ENCODE results near the gene MGAT4B. TPM values are rescaled to one million over a fixed set of nuclear protein-coding genes. Genes with fewer than 3 reads are reported as not detected.

Gene MGAT4B
- total RNA-seq, 2 experiments from 2014 or later: 57.7 to 59.9 TPM

DNA sequence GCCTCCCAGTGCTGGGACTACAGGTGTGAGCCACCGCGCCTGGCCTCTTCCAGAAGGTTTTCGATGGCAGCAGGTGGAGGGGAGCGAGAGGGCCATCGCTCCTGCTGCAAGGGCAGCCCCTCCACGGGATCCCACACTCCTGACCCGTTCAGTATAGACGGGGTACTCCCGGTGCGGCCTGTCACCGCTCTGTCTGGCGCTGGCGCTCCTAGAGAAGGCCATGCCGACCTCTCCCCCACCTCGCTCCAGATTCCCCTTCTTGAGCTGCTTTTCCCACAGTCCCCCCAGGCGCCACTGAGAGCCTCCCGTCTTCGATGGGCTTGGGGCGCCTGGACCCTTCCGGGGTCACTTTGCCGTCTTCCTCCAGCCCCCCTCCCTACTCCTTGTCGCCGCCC is 9.7 kb upstream of the MGAT4B start:
- Mint-ChIP-seq H3K4me1 (ENCODE audit: low read depth) (peaks cover 25% of the 10 kb centered on the region), H3K4me3 (no peak overlapping the region), H3K27me3 (ENCODE audit: low read depth) (peaks cover 4% of the 10 kb centered on the region), H3K27ac (no peak overlapping the region), H3K36me3 (ENCODE audit: low read depth) (peaks cover 5% of the 10 kb centered on the region), H3K9me3 (no peaks in the 10 kb centered on the region)
- intact Hi-C loops (cut with micrococcal nuclease): no loop called here
- no peak for DNase-seq
- CTCF ChIA-PET: interaction anchor here (1.2 to 1.6 kb wide), 2 partner anchors 15 to 40 kb away, joined by 3 to 6 read pairs; no protein-coding TSS in a partner anchor

DNA sequence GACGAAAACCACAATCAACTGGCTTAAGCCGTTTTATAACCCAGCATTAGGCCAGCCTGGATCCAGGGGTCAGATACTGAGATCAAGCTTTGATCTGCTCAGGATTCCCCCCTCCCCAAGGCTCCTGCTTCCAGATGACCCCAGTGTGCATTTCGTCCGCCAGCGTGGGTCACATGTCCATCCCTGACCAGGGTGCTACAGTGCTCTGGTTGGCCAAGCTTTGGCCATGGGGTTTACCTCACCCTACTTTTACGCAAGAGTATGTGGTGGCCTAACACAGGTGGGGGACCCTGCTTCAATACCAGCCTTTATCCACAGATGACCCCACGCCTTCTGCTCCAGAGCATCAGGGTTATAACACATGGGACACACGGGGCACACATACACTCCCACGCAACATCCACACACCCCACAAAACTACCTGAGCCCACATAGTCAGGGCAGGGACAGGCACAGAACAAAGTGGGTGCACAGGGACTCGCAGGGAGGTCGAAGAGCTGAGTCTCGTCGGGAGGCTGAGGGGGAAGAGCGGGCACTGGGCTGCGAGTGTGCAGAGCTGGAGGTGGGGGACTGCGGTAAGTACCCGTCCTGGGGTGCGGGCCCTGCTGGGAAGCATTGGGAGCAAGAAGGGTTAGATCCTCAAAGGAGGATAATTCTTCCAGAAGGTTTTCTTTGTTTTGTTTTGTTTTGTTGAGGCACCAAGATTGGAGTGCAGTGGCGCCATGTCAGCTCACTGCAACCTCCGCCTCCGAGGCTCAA is 9.0 kb upstream of the MGAT4B start:
- Mint-ChIP-seq H3K9me3 (no peaks in the 10 kb centered on the region), H3K4me1 (ENCODE audit: low read depth) (peaks cover 25% of the 10 kb centered on the region), H3K27me3 (ENCODE audit: low read depth) (peaks cover 4% of the 10 kb centered on the region), H3K4me3 (no peak overlapping the region), H3K27ac (no peak overlapping the region), H3K36me3 (ENCODE audit: low read depth) (peaks cover 5% of the 10 kb centered on the region)
- no peak for DNase-seq
- intact Hi-C loops (cut with micrococcal nuclease): no loop called here
- CTCF ChIA-PET: interaction anchor here (1.2 kb wide), 1 partner anchor 41 kb away, joined by 3 read pairs; no protein-coding TSS in a partner anchor

DNA sequence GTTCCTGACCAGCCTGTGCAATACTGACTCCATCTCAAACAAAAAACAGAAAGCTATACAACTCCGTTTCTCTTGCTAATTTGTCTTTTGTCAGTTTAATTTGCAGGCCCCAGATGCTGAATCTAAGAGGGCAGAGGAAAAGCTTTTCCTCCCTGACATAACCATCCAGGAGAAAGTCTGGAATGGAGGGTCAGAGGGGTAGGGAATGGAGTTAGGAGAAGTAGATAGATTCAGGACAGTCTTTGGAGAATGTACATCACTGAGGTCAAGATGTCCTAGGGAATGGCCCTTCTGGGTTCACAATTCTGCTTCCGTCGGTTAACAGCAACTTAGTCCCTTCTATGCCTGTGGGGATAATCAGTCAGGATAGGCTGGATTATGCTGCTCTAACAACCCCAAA is 7.4 kb upstream of the MGAT4B start:
- Mint-ChIP-seq H3K27me3 (ENCODE audit: low read depth) (peaks cover 4% of the 10 kb centered on the region), H3K36me3 (ENCODE audit: low read depth) (peaks cover 5% of the 10 kb centered on the region), H3K4me3 (no peak overlapping the region), H3K4me1 (ENCODE audit: low read depth) (peaks cover 13% of the 10 kb centered on the region), H3K27ac (no peak overlapping the region), H3K9me3 (no peaks in the 10 kb centered on the region)
- DNase-seq: no peak
- intact Hi-C loops (cut with micrococcal nuclease): no loop called here
- CTCF ChIA-PET: no interaction called here

DNA sequence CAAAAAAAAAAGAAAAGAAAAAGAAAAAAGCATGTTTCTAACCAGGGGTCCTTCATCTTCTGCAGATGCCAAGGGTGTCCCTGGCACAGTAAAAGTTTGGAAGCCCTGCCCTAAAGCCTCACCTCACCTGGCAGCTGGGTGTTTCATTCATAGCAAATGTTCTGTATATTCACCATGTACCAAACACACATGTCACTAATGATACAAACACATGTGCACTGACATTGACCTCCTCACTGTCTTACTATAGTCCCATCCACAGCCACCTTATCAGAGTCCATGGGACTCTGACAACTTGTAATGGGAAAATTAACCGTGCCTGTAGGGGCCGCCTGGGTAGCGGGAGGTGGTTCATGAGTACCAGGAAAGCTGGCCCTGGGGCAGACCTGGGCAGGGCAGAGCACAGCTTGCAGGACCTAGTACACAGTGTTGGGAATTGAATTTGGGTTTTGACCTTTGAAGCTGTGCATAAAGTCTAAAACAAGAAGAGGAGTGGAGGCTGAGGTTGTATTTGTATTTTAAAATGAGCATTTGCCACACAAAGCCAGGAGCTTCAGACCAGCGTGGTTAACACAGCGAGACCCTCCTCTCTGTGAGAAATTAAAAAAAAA is 6.4 kb upstream of the MGAT4B start:
- Mint-ChIP-seq H3K36me3 (ENCODE audit: low read depth) (peaks cover 5% of the 10 kb centered on the region), H3K4me3 (no peak overlapping the region), H3K9me3 (no peaks in the 10 kb centered on the region), H3K4me1 (ENCODE audit: low read depth) (peaks cover 8% of the 10 kb centered on the region), H3K27me3 (ENCODE audit: low read depth) (peaks cover 2% of the 10 kb centered on the region), H3K27ac (no peak overlapping the region)
- CTCF ChIA-PET: no interaction called here
- no peak for DNase-seq
- intact Hi-C loops (cut with micrococcal nuclease): no loop called here

DNA sequence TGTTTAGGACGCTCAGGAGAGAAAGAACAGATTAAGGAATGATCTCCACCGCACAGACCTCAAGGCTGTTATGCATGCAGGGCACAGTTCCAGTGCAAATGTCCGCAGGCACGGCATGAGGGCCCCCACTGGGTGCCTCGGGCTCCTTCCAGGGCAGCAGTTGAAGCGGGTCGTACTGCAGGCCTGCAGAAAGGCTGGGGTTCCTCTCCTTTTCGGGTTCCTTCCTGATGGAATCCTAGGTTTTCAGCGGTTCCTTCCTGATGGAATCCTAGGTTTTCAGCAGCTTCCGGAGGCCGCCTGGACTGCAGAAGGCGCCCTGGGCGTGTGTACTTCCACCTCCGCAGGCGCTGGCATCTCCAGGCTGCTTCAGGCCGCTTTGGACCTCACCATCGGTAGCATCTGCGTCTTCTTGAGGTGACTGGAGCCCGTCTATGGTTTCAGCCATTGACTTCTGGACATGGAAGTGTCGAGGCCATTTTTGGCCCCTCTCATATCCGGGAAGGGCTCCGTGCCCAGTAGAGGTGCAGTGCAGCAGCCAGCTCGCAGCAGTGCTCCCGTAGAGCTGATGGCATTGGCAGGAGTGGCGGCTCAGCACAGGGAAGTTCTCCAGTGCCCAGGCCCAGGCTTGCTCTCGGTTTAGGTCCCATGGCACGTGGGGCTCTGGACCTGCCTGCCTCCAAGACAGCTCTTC is 5.6 kb upstream of the MGAT4B start:
- CTCF ChIA-PET: no interaction called here
- no peak overlapping the region for H3K4me3 Mint-ChIP-seq
- H3K4me1 Mint-ChIP-seq (ENCODE audit: low read depth): peaks cover 3% of the 10 kb centered on the region
- no peak overlapping the region for H3K27ac Mint-ChIP-seq
- peaks cover 5% of the 10 kb centered on the region for H3K36me3 Mint-ChIP-seq (ENCODE audit: low read depth)
- intact Hi-C loops (cut with micrococcal nuclease): no loop called here
- no peaks in the 10 kb centered on the region for H3K27me3 Mint-ChIP-seq (ENCODE audit: low read depth)
- no peaks in the 10 kb centered on the region for H3K9me3 Mint-ChIP-seq
- no peak for DNase-seq

DNA sequence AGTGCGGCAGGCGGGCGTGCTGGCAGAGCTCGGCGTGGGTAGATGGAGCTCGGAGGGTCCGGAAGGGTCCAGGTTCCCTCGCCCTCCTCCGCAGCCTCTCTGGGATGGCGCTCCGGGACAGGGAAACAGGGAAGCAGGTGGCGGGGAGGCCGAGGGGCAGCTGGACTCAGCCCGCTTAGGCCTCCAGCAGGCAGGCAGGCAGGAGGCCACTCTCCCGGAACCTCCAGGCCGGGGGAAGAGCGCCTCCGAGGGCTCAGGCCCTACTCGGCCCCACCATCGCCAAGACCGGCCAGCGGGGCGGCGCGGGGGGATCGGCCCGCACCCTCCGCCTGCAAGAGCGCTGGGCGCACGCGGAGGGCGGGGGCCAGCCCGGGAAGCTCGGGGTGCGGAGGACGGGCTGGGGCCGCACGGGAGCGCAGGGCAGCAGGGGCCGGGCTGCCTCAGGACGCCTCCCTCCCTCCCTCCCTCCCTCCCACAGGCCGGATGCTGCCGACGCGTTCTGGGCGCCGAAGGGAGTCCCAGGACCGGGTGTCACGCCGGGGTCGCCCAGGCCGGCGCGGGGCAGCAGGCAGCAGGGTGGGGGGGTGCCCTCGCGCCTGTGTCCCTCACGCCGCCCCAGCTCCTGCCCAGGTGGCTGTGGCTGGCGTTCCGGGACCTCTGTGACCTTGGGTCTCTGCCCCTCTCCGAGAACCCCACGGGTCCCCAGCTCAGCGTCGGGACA is 977 bp downstream of the MGAT4B start:
- Mint-ChIP-seq H3K4me3 (peak overlapping the region; percentile 84), H3K4me1 (ENCODE audit: low read depth) (peaks cover 38% of the 10 kb centered on the region), H3K9me3 (no peaks in the 10 kb centered on the region), H3K27me3 (ENCODE audit: low read depth) (no peaks in the 10 kb centered on the region), H3K27ac (peak overlapping the region; percentile 47), H3K36me3 (ENCODE audit: low read depth) (peaks cover 2% of the 10 kb centered on the region)
- CTCF ChIA-PET: interaction anchor here (1.1 kb wide), 1 partner anchor 52 kb away, joined by 3 read pairs; no protein-coding TSS in a partner anchor
- intact Hi-C loops (cut with micrococcal nuclease): loop anchor here (2.0 kb wide), 1 partner anchor 73 kb away; the partner anchor contains the start of gene MAML1
- peak; percentile 65 for DNase-seq

DNA sequence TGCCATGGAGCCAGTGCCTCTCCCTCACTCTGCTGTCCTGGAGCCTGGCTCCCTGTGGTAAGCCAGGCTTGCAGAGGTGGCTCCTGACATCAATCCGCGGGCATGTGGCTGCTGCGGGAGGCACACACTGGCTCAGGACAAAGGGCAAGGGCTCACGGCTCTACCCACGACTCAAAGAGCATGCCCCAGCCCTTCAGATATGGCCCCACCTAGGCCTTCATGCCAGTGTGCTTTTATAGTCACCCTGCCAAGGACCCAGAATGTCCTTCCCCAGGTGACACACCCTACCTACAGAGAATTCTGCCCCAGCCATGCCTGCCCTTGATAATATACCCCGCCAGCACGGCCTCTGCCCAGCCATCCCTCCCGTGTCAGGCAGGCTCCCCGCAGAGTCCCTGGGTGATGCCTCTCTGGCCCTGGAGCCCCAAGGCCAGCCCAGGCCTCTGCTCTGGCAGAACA is 1.6 kb downstream of the MGAT4B start:
- intact Hi-C loops (cut with micrococcal nuclease): no loop called here
- no peaks in the 10 kb centered on the region for H3K27me3 Mint-ChIP-seq (ENCODE audit: low read depth)
- H3K9me3 Mint-ChIP-seq: no peaks in the 10 kb centered on the region
- peak overlapping the region; percentile 84 for H3K4me3 Mint-ChIP-seq
- CTCF ChIA-PET: interaction anchor here (0.9 to 1.1 kb wide), 2 partner anchors 15 to 52 kb away, joined by 3 read pairs; partner anchors contain the start of gene SQSTM1
- peak overlapping the region; percentile 47 for H3K27ac Mint-ChIP-seq
- H3K36me3 Mint-ChIP-seq (ENCODE audit: low read depth): peaks cover 2% of the 10 kb centered on the region
- DNase-seq: no peak
- peaks cover 38% of the 10 kb centered on the region for H3K4me1 Mint-ChIP-seq (ENCODE audit: low read depth)

DNA sequence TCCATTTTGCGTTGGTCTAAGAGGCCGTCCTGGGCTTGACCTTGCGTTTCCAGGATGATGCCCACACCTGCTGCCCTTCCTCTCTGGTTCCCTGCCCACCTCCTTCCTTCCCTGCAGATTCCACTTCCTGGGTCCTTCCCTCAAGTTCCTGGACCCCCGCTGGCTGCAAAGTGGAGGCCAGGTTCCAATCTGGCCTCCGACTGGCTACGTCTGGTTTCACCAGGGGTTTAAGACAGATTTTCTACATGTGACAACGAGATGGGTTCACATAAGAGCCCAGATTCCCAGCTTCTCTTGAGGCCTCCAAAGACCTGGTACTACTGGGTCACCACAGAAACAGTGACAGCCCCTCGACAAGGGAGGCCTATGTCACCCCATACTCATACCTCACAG is 2.1 kb downstream of the MGAT4B start:
- peak overlapping the region; percentile 30 for H3K27ac Mint-ChIP-seq

DNA sequence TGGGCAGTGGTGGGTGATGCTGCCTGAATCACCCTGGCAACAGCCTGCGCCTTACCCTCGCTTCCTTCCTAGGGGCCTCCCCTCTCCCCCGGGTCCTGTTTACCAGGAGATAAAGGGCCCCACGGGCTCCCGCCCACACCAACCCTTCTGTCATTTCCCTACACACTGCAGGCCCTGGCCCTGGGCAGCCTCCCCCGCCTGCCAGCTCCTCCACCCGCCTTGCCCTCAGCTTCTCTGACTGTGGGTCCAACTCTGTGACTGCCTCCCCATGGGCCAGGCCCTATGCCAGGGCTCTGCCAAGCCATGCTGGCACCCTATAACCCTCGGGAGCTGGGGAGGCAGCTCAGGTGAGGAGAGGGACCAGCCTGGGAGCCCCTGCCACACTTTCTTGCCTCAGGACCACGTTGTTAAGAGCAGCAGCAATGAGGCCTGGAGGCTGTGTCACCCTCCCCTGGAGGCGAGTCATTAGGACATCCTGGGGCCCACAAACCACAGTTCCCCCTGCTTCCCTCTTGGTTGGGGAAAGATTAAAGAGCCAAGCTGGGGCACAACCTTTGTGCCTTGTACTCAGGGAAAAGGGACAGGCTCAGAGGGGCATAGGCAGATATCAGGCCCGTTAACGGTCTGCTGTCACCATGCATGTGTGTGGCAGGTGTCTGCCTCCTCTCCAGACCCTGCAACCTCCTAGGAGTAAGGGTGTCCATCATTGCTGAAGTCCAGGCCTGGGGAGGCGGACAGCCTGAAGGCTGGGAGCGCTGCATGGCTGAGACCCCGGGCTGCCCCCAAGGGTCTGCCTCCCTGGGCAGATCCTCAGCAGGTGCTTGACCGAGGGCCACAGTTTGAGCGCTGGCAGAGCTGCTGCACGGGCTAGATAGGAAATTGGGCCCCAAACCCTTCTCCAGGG is 2.8 kb downstream of the MGAT4B start:
- no peaks in the 10 kb centered on the region for H3K27me3 Mint-ChIP-seq (ENCODE audit: low read depth)
- intact Hi-C loops (cut with micrococcal nuclease): loop anchor here (1.0 to 2.0 kb wide), 2 partner anchors 54 to 287 kb away; partner anchors contain the start of gene MRNIP
- CTCF ChIA-PET: interaction anchor here (0.5 to 1.2 kb wide), 5 partner anchors 17 to 307 kb away, joined by 3 read pairs; partner anchors contain the start of gene SQSTM1
- H3K4me3 Mint-ChIP-seq: peak overlapping the region; percentile 84
- peaks cover 6% of the 10 kb centered on the region for H3K36me3 Mint-ChIP-seq (ENCODE audit: low read depth)
- peaks cover 38% of the 10 kb centered on the region for H3K4me1 Mint-ChIP-seq (ENCODE audit: low read depth)
- DNase-seq: peak; percentile 83
- H3K27ac Mint-ChIP-seq: peak overlapping the region; percentile 61
- H3K9me3 Mint-ChIP-seq: no peaks in the 10 kb centered on the region

More for the DNA sequence above, 2.1 kb downstream of the MGAT4B start:
- Mint-ChIP-seq H3K4me3 (peak overlapping the region; percentile 84), H3K9me3 (no peaks in the 10 kb centered on the region), H3K27me3 (ENCODE audit: low read depth) (no peaks in the 10 kb centered on the region), H3K4me1 (ENCODE audit: low read depth) (peaks cover 38% of the 10 kb centered on the region), H3K36me3 (ENCODE audit: low read depth) (peaks cover 4% of the 10 kb centered on the region)
- intact Hi-C loops (cut with micrococcal nuclease): no loop called here
- DNase-seq: no peak
- CTCF ChIA-PET: interaction anchor here (0.6 to 0.9 kb wide), 3 partner anchors 16 to 306 kb away, joined by 3 read pairs; partner anchors contain the start of gene SQSTM1

DNA sequence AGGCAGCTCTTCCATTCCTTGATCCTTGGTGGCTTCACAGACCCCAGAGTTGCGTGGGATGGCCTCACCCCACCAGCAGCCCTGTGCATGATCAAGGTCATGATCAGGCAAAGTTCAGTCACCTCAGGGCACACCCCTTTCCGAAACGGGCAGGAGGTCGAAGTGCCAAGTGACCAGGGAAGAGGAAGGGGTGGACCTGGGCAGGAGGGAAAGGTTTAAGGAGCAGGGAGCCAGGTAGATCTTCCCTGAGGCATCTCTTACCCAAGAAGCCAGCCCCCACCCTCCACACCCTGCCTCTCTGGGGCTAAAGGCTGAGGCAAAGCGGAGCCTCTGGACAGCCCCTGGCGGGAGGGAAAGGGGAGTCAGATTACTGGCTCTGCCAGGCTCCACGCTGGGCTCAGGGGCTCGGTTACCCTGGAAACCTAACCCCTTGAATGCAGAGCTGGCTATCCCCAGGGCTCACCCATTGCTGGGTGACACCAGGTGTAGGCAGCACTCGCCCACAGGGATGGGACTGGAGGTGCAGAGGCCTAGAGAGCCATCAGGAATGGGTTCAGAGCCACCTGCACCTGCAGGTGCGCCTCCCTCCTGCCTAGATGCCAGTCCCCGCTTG is 3.6 kb downstream of the MGAT4B start:
- CTCF ChIA-PET: interaction anchor here (1.1 to 2.2 kb wide), 9 partner anchors 8 to 289 kb away, joined by 3 to 9 read pairs (median 7); partner anchors contain the start of gene SQSTM1
- Mint-ChIP-seq H3K4me3 (no peak overlapping the region), H3K27me3 (ENCODE audit: low read depth) (no peaks in the 10 kb centered on the region), H3K9me3 (no peaks in the 10 kb centered on the region), H3K36me3 (ENCODE audit: low read depth) (peaks cover 6% of the 10 kb centered on the region), H3K27ac (no peak overlapping the region), H3K4me1 (ENCODE audit: low read depth) (peaks cover 36% of the 10 kb centered on the region)
- intact Hi-C loops (cut with micrococcal nuclease): loop anchor here (1.0 to 2.0 kb wide), 4 partner anchors 33 to 288 kb away; partner anchors contain the start of gene MRNIP
- DNase-seq: no peak
